DMS 273 (cell line): Measurements from ENCODE around the gene ITIH5.

Experiments
- DNase-seq: peaks from one replicate; lab custom pipeline; 2025; ENCODE audit not compliant: unreplicated experiment; lab: John Stamatoyannopoulos, UW

The ITIH5 gene

DNA sequence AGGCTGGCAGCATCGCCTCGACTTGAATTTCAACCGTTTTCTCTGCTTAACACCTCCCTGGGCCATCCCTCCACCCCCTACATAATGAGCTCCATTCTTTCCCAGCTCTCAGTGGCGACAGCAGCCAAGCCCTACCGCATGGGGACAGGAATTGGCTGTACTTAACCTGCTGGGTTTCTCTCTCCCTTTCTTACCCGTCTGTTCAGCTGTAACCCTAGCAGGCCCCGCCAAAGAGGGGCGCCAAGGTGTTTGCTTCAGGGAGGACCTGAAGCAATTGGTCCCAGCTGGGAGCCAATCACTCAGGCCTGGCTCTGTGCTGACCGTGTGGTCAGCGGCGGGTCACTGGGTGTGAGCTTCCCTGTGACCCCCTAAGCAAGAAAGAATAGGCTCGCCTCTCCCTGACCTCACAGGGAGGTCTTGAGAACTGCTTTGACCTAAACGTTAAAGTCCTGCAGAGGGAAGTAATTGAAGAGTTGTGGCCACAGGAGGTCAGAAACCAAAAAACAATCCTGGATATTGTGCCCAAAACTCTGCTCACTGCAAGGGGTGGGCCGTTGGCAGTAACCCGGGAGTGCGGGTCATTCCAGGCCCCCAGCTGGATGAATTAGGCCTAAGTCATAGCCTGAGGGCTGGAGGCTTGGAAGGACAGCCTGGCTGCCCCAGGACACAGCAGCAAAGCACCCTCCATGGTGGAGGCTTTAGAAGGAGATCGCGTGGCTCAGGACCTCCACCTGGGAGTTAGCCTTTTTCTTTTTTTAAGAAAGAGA is 114.6 kb downstream of the ITIH5 start:
- DNase-seq, result no peak

GRCh38 chr10:7551289-7551688 is 115.5 kb downstream of the ITIH5 start:
- DNase-seq, result no peak

- no peak for DNase-seq
These were observed 116.8 kb downstream of the ITIH5 start for GRCh38 chr10:7550013-7550412.

DNA sequence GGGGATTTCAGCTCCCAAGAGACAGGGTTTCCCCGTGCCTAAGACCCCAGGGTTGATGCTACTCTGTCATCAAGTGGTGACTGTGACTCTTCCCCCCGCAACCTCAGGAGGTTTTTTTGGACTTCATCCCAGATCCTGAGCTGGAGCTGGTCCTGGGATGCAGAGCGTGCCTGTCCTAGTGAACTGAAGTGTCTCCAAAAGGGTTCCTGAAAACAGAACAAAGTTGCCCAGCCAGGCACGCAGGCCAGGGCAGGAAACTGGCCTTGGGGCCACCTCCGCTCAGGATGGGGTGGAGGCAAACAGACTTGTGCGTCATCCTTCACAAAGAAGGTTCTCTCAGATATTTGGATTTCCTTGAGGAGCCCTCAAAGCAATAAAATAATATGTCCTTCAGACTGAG is 118.9 kb downstream of the ITIH5 start:
- DNase-seq, result no peak

- no peak for DNase-seq
These were observed 119.6 kb downstream of the ITIH5 start for GRCh38 chr10:7547206-7547605.

DNA sequence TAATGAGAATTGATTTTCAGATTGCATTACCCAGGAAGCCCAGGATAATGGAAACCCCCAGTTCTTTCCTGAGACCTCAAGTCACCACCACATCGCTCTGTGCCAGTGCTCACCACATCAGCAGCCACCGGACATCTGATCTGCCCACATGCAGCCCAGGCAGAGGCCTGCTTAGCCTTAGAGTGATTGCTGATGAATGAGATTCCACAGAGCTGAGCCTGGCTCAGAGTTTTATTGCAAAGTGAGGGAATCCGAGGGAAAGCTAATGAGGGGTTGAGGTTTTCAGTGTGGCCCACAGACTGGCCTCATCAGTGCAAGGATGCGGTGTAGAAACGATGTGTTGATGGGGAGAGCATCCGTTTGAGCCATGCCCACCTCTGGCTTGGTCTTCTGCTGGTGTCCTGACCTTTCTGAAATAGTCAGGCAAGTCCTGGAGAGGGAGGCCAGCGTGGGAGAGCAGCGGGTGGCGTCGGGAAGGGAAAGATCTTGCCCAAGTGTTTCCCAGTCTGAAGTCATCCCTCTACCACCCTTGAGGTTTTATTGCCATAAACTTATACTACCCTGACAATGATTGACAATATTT is 120.3 kb downstream of the ITIH5 start:
- DNase-seq, result no peak

DNA sequence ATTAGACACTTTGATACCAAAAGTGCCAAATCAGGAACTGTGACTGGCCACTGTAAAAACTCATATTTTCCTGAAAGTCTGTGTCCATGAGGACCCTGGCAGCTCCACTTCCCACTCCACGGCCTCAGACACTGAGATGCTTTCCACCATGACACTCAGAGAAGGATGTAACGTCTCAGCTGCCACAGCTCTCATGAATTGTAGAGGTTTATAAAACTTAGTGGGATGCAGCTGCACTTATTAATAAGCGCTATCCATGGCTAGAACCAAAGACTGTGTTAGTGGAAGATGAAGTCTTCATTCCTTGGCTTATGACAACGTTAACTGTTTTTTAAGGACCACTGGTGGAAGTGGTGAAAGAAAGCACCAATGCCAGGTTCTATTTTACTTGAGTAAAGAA is 121.0 kb downstream of the ITIH5 start:
- DNase-seq, result no peak

DNA sequence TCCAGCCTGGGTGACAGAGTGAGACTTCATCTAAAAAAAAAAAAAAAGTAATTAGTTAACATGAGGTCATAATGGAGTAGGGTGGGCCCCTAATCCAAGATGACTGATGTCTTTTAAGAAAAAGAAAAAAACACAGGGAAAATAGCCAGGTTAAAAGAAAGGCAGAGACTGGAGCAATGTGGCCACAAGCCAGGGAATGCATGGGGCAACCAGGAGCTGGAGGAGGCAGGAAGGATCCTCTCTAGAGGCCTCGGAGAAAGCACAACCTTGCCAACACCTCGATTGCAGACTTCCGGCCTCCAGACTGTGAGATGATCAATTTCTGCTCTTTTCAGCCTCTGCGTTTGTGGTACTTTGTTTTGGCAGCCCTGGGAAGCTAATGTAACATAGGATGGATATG is 121.5 kb downstream of the ITIH5 start:
- DNase-seq, result no peak

GRCh38 chr10:7544203-7544602 is 122.6 kb downstream of the ITIH5 start:
- DNase-seq, result no peak

GRCh38 chr10:7542189-7542914 is 124.4 kb downstream of the ITIH5 start:
- no peak for DNase-seq

- no peak for DNase-seq
These were observed 125.4 kb downstream of the ITIH5 start for GRCh38 chr10:7541137-7542087.

- no peak for DNase-seq
These were observed 127.7 kb downstream of the ITIH5 start for GRCh38 chr10:7538970-7539654.

DNA sequence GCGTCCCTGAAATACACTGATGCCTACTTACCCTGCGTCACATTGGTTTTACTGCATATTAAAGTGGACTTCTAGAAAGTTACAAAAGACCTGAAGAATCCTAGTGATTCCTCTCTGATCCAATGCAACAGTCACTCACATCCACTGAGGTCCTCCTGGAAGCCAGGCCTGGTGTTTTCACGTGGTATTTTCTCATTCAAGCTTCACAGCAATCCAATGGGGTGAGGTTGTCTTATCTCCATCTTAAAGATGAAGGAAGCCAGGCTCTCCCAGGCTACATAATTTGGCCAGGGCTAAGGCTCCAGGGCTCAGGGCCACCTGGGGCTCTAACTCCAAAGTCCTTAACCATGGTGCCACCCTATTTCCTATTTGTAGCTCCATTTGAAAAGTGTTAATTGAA is 129.6 kb downstream of the ITIH5 start:
- no peak for DNase-seq

DNA sequence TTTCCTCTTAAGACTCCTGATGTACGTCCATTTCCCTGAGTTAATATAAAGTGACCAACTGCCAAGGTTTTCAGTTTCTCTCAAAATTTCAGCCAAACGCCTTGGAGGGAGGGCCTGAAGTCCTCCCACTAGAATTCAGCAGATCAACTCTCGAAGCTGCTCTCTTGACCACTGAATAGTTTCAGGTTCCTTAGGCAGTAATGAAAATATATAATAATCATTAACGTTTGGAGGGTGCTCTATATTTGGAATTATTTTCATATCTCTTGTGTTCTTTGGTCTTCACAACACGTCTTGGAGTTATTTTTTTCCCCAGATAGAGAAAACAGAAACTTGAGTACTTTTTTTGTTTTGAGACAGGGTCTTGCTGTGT is 132.3 kb downstream of the ITIH5 start:
- no peak for DNase-seq

- no peak for DNase-seq
These were observed 132.9 kb downstream of the ITIH5 start for GRCh38 chr10:7533657-7534479.

DNA sequence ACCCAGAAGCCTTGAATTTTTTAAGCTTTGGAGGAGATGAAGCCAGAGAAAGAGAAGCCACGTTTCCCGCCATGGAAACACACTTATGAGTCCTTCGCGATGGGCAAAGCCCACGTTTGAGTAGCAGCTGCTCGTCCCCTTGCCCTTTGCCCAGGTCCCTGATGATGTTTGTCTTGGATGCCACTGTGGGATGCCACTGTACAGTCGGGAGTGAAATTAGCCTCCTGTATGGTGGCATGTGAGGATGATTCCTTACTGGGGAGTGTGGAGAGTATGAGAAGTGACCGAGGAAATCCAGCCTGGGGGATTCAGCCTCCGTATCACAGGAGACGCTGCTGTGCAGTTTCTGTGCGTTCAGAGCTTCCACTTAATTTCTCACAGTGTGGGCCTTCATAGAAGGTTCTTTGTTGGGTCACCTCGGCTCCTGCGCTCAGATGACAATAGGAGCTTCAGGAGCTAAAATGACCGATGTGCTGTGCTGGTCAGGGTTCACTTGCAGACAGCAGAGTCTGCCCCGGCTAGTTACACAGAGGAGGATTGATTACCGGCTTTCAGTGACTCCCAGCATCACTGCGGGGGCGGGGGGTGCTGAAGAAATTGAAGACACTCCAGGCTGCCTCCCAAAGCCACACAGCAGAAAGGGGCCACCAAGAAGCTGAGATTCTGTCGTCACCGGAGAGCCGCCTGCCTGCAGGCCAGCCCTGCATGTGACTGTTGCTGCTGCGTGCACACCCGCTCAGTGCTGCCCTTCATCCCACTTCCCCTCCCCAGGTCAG is 133.9 kb downstream of the ITIH5 start:
- DNase-seq, result no peak

GRCh38 chr10:7529638-7530037 is 137.1 kb downstream of the ITIH5 start:
- peak; percentile 56 for DNase-seq

DNA sequence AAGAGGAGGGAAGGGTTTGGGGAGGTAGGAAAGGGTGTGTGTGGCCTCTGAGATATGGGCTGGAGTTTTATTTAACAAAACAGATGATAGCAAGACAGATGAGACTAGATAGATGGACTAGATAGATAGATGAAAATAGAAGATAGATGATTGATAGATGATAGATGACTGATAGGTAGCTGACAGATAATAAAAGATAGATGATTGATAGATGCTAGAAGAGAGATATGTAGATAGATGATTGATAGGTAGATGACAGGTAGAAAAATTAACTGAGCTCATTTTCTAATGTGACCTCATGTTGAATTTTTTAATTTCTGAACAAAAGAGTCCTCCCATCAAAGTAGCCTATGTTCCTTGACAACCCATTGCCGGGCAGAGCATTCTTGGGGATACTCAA is 139.3 kb downstream of the ITIH5 start:
- DNase-seq, result no peak

DNA sequence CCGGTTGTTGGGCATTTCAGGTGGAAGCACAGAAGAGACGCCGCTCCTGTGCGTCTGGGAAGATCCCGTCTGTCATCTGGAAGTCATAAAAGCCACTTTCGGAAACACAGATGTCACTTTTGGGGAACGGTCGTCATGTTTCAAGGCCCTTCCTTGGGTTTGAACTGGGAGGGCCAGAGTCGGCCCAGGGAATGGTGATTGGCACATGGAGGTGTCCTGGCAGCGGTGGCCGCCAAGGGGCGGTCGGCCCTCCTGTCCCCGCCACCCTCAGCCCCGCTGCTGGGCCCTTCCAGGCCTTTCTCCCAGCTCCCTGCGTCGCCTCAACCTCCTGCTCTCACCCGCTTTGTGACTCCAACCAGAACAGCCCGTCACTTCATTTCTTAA is 140.8 kb downstream of the ITIH5 start:
- DNase-seq, result peak; percentile 1
